Measurements from ENCODE around the gene RNF11.
"Not testable (repeated sequence)": the region's sequence is repeated elsewhere in the genome, so short reads cannot be mapped to it uniquely, and the experiment has no call there.

The RNF11 gene

GRCh38 chr1:51235673-51236530 lies at the start of gene RNF11:
Gene RNF11 (plus strand): TSS chr1:51236273. CDS start chr1:51236757, 484 bp downstream.
- DNase-seq = peak; percentile 70 to 88

GRCh38 chr1:51188230-51188629 lies 47.8 kb upstream of the RNF11 start:
- DNase-seq = no peak

- peak in 1 of 2 experiments; percentile 28 for DNase-seq
These were observed 46.5 kb upstream of the RNF11 start for GRCh38 chr1:51189421-51190073.

GRCh38 chr1:51190961-51191360 lies 45.1 kb upstream of the RNF11 start:
- no peak for DNase-seq

GRCh38 chr1:51192213-51192843 lies 43.7 kb upstream of the RNF11 start:
- peak in 1 of 2 experiments; percentile 38 for DNase-seq

- DNase-seq = no peak
These were observed 42.5 kb upstream of the RNF11 start for GRCh38 chr1:51193564-51193963.

- DNase-seq = no peak
These were observed 32.8 kb upstream of the RNF11 start for GRCh38 chr1:51203121-51203873.

- no peak for DNase-seq
These were observed 32.2 kb upstream of the RNF11 start for GRCh38 chr1:51203874-51204245.

GRCh38 chr1:51210055-51210454 lies 26.0 kb upstream of the RNF11 start:
- no peak for DNase-seq

GRCh38 chr1:51210676-51211075 lies 25.4 kb upstream of the RNF11 start:
- DNase-seq = no peak

- no peak for DNase-seq
These were observed 21.4 kb upstream of the RNF11 start for GRCh38 chr1:51214615-51215131.

GRCh38 chr1:51215169-51215568 lies 20.9 kb upstream of the RNF11 start:
- DNase-seq = no peak

GRCh38 chr1:51216631-51217030 lies 19.4 kb upstream of the RNF11 start:
- DNase-seq = no peak

GRCh38 chr1:51217101-51217500 lies 19.0 kb upstream of the RNF11 start:
- DNase-seq = no peak

- no peak for DNase-seq
These were observed 17.5 kb upstream of the RNF11 start for GRCh38 chr1:51218570-51218969.

GRCh38 chr1:51219022-51219421 lies 17.1 kb upstream of the RNF11 start:
- DNase-seq = no peak

GRCh38 chr1:51221529-51221928 lies 14.5 kb upstream of the RNF11 start:
- DNase-seq = not testable (repeated sequence)

GRCh38 chr1:51222136-51222787 lies 13.8 kb upstream of the RNF11 start:
- DNase-seq = no peak

- no peak for DNase-seq
These were observed 13.3 kb upstream of the RNF11 start for GRCh38 chr1:51222809-51223208.

- no peak for DNase-seq
These were observed 11.8 kb upstream of the RNF11 start for GRCh38 chr1:51224255-51224654.

GRCh38 chr1:51227231-51227960 lies 8.7 kb upstream of the RNF11 start:
- not testable (repeated sequence) for DNase-seq

GRCh38 chr1:51228471-51228870 lies 7.6 kb upstream of the RNF11 start:
- DNase-seq = not testable (repeated sequence)

Data from NCI-H187 (cell line).